Thyroid gland (tissue), 4 donors: ENCODE results near the gene AIPL1. TPM values are rescaled to one million over a fixed set of nuclear protein-coding genes. Genes with fewer than 3 reads are reported as not detected.

Experiments
- DNase-seq, 2 donors: peaks; one replicate each; pipeline ENCODE4 v3.0.0-alpha.2; 2019
- H3K27ac ChIP-seq, 3 donors: fragments of 200-600 bp; sonication (generic); 1 replicate in 2 of 3; 2 replicates in 1 of 3; pipeline ENCODE4 v1.5.1; 2016 to 2019; ENCODE audit warnings: mild to moderate bottlenecking in 1 of 3, moderate library complexity in 1 of 3
- H3K27me3 ChIP-seq: fragments of 200-600 bp; sonication (generic); one replicate; pipeline ENCODE4 v1.5.1; 2019
- H3K36me3 ChIP-seq, 2 donors: fragments of 200-600 bp; sonication (generic); one replicate each; pipeline ENCODE4 v1.5.1; 2016 to 2019
- H3K4me1 ChIP-seq, 2 donors: fragments of 200-600 bp; sonication (generic); one replicate each; pipeline ENCODE4 v1.5.1; 2017 to 2019
- H3K4me3 ChIP-seq, 3 donors: fragments of 200-600 bp; sonication (generic); replicated peaks in 1 of 3; 1 replicate in 2 of 3; 2 replicates in 1 of 3; pipeline ENCODE4 v1.5.1; 2016; ENCODE audit warnings: mild to moderate bottlenecking in 1 of 3
- H3K9me3 ChIP-seq: fragments of 200-600 bp; sonication (generic); one replicate; pipeline ENCODE4 v1.5.1; 2017
- POLR2A ChIP-seq, 2 donors: fragments of 450-650 bp; IDR thresholded peaks; one replicate each; pipeline ENCODE4 v1.6.1; 2017; ENCODE audit warnings: antibody characterized with exemption in 2 of 2, mild to moderate bottlenecking in 2 of 2, moderate library complexity in 1 of 2
- WGBS, 2 donors: methylation state at CpG; one replicate each; pipeline ENCODE4 v1.1.5; 2017; 5-methylcytosine and 5-hydroxymethylcytosine counted together
- intact Hi-C: fragments of 100-400 bp; cut with DNase I; formaldehyde crosslinking; loops from one replicate; pipeline ENCODE4 v1.15.1; 2023
- total RNA-seq, 4 donors: library from RNA; depleted of rRNA; stranded (reverse); fragments of >200 nt; gene quantifications; one replicate each; pipeline ENCODE4 v1.2.3, GENCODE V29; 2016
- TF ChIP-seq, protein P1 (sequence below), 6 experiments: fragments of 200-600 bp in 3 of 6; fragments of 450-650 bp in 3 of 6; sonication (generic) in 3 of 6; IDR thresholded peaks; one replicate each; pipeline ENCODE4 v1.5.1; 2016 to 2019; ENCODE audit warnings: antibody characterized with exemption in 6 of 6, mild to moderate bottlenecking in 2 of 6, inconsistent platforms in 1 of 6, moderate library complexity in 1 of 6

The AIPL1 gene
- total RNA-seq, 4 donors from 2014 or later, result not detected

- no peak for DNase-seq
- TF ChIP-seq, protein P1, sequence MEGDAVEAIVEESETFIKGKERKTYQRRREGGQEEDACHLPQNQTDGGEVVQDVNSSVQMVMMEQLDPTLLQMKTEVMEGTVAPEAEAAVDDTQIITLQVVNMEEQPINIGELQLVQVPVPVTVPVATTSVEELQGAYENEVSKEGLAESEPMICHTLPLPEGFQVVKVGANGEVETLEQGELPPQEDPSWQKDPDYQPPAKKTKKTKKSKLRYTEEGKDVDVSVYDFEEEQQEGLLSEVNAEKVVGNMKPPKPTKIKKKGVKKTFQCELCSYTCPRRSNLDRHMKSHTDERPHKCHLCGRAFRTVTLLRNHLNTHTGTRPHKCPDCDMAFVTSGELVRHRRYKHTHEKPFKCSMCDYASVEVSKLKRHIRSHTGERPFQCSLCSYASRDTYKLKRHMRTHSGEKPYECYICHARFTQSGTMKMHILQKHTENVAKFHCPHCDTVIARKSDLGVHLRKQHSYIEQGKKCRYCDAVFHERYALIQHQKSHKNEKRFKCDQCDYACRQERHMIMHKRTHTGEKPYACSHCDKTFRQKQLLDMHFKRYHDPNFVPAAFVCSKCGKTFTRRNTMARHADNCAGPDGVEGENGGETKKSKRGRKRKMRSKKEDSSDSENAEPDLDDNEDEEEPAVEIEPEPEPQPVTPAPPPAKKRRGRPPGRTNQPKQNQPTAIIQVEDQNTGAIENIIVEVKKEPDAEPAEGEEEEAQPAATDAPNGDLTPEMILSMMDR (IDR thresholded peaks at IDR 0.05), result no peak
- no peak for TF ChIP-seq POLR2A (IDR thresholded peaks at IDR 0.05)
- no peaks in the 10 kb centered on the region for H3K9me3 ChIP-seq
- no peaks in the 10 kb centered on the region for H3K27me3 ChIP-seq
- 83 to 88% methylated on average over 6 to 10 of the region's 10 CpGs for WGBS, 2 donors
- H3K27ac ChIP-seq, result no peak overlapping the region
- H3K36me3 ChIP-seq, result no peaks in the 10 kb centered on the region
- H3K4me3 ChIP-seq, result no peak overlapping the region
- peaks cover 4 to 7% of the 10 kb centered on the region in 2 donors for H3K4me1 ChIP-seq
- intact Hi-C loops, result no loop called here
Observed at GRCh38 chr17:6457688-6458459, 23.0 kb upstream of the AIPL1 start.

DNA sequence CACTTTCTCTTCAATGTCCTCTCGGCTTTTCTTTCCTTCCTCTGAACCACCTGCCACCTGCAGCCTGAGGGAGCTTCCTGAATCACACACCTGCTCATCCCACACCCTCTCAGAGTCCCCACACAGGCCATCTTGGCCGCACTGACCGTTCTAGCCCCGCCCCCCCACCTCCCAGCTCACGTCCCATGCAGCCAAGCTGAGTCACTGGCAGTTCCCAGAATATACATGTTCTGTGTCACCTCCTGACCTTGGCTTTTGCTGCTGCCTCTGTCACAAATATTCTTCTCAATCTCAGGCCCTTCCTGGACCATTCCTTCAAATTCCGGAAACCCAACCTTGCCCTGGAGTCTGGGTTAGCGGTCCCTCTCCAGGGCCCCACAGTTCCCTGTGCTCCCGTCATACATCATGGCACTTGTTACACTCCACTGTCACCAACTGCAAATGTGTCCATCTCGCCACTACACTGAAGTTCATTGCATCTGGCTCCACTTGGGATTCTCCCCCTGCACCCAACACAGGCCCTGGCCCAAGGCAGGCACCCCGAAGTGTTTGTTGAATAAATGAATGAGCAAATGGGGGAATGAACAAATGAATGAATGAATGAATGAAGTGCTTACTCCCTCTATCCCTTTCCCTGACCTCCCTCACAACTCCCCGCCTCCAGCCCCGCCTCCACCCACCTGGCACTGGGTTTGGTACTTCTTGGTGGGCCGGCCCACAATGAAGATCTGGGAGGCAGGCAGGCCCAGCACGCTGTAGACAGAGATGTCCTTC is 22.2 kb upstream of the AIPL1 start:
- no peak overlapping the region for H3K27ac ChIP-seq
- 76 to 88% methylated on average over 13 to 14 of the region's 14 CpGs for WGBS, 2 donors
- intact Hi-C loops, result no loop called here
- no peak for DNase-seq
- no peak overlapping the region for H3K4me3 ChIP-seq
- no peaks in the 10 kb centered on the region for H3K27me3 ChIP-seq
- no peaks in the 10 kb centered on the region for H3K36me3 ChIP-seq
- peaks cover 4 to 7% of the 10 kb centered on the region in 2 donors for H3K4me1 ChIP-seq
- TF ChIP-seq, protein P1 (IDR thresholded peaks at IDR 0.05), result no peak
- no peak for TF ChIP-seq POLR2A (IDR thresholded peaks at IDR 0.05)
- H3K9me3 ChIP-seq, result no peaks in the 10 kb centered on the region

DNA sequence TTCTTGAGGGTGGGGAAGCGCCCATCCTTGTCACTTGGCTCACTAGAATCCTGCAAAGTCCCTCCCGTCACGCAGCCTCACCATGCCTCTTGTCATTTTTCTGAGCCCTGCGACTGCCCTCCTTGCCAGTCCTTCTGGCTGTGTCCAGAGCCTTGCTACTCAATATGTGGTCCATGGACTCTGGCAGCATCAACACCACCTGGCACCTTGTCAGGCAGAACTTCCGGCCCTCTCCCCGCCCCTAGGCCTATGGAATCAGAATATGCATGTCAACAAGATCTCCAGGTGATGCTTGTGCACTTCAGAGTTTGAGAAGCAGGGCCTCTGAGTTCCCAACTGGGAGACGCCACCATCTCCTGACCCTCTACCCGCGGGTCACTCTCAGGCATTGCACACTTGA is 21.4 kb upstream of the AIPL1 start:
- H3K27me3 ChIP-seq, result no peaks in the 10 kb centered on the region
- no peak for DNase-seq
- no peak overlapping the region for H3K4me3 ChIP-seq
- H3K36me3 ChIP-seq, result no peaks in the 10 kb centered on the region
- H3K4me1 ChIP-seq, result peaks cover 4 to 7% of the 10 kb centered on the region in 2 donors
- intact Hi-C loops, result no loop called here
- no peak overlapping the region for H3K27ac ChIP-seq
- 87 to 90% methylated on average over 9 of the region's 9 CpGs for WGBS, 2 donors
- H3K9me3 ChIP-seq, result no peaks in the 10 kb centered on the region
- no peak for TF ChIP-seq POLR2A (IDR thresholded peaks at IDR 0.05)
- TF ChIP-seq, protein P1 (IDR thresholded peaks at IDR 0.05), result no peak

DNA sequence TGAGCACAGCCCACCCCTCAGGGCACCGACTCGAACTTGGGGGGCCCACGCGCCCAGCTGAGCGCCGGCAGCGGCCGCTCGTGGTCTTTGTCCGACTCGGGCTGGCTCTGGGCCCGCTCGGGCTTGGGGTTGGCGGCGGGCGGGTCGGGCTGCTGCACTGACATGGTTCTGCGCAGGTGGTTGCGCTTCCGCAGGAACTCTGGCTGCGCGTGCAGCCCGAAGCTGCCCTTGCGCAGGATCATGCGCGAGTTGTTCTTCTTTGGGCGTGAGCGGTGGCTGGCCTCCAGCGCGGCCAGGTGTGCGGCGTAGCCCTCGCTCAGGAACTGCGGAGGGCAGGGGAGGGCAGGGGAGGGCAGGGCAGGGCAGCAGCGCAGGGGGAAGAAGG is 20.4 kb upstream of the AIPL1 start:
- intact Hi-C loops, result no loop called here
- H3K27me3 ChIP-seq, result no peaks in the 10 kb centered on the region
- 0% methylated on average over 15 of the region's 35 CpGs; no CpG with 5 or more reads in 1 of the 2 donors for WGBS, 2 donors
- no peaks in the 10 kb centered on the region for H3K9me3 ChIP-seq
- peak; percentile 89 for DNase-seq
- peaks cover 4 to 7% of the 10 kb centered on the region in 2 donors for H3K4me1 ChIP-seq
- TF ChIP-seq POLR2A (IDR thresholded peaks at IDR 0.05), result peak in 1 of 2 donors; percentile 44
- TF ChIP-seq, protein P1 (IDR thresholded peaks at IDR 0.05), result no peak
- peak overlapping the region; percentile 26 to 44 (median 37) for H3K27ac ChIP-seq
- H3K4me3 ChIP-seq, result peak overlapping the region in 1 of 3 donors; percentile 24
- H3K36me3 ChIP-seq, result no peaks in the 10 kb centered on the region
